Keratinocyte (primary cell): ENCODE results near the gene SETBP1. TPM values are rescaled to one million over a fixed set of nuclear protein-coding genes. Genes with fewer than 3 reads are reported as not detected.
A peak's percentile ranks its signal among the peaks of the same experiment; 100 is the strongest.

Experiments
- DNase-seq: peaks from one replicate; pipeline ENCODE4 v3.0.0-alpha.2; 2011; ENCODE audit warnings: low read depth, missing footprints, low spot score
- FAIRE-seq: peaks from 2 replicates; lab custom pipeline; 2011; peaks lifted over from hg19 to GRCh38; lab: Jason Lieb, UNC
- H2AFZ ChIP-seq: 2 replicates; pipeline ENCODE4 v1.6.0; 2012; ENCODE audit warnings: low read length, control low read depth, inconsistent platforms; ENCODE audit not compliant: control insufficient read depth
- H3K27ac ChIP-seq: 2 replicates; pipeline ENCODE4 v1.5.1; 2011; ENCODE audit warnings: low read length; ENCODE audit not compliant: control insufficient read depth, insufficient read depth
- H3K27me3 ChIP-seq: 3 replicates; pipeline ENCODE4 v1.6.0; 2011; ENCODE audit warnings: low read length; ENCODE audit not compliant: control insufficient read depth, insufficient read depth; ENCODE audit errors: extremely low read depth
- H3K36me3 ChIP-seq, 2 experiments: 2 replicates in 1 of 2; 3 replicates in 1 of 2; pipeline ENCODE4 v1.5.1; 2011; ENCODE audit warnings: low read length in 2 of 2, mild to moderate bottlenecking in 1 of 2; ENCODE audit not compliant: control insufficient read depth in 2 of 2, insufficient read depth in 2 of 2; ENCODE audit errors: extremely low read depth in 1 of 2
- H3K4me1 ChIP-seq: 3 replicates; pipeline ENCODE4 v1.5.1; 2011; ENCODE audit warnings: low read length; ENCODE audit not compliant: control insufficient read depth, insufficient read depth; ENCODE audit errors: extremely low read depth
- H3K4me2 ChIP-seq: 3 replicates; pipeline ENCODE4 v1.6.0; 2011; ENCODE audit warnings: low read depth, low read length; ENCODE audit not compliant: control insufficient read depth, insufficient read depth; ENCODE audit errors: extremely low read depth
- H3K4me3 ChIP-seq, 3 experiments: fragments of 200-600 bp in 1 of 3; sonication (generic) in 1 of 3; 2 replicates in 2 of 3; 3 replicates in 1 of 3; pipeline ENCODE4 v1.5.1; 2011 to 2016; ENCODE audit warnings: low read length in 3 of 3, mild to moderate bottlenecking in 3 of 3, control low read depth in 2 of 3, inconsistent platforms in 1 of 3, low read depth in 1 of 3, mixed read lengths in 1 of 3, mixed run types in 1 of 3, moderate library complexity in 1 of 3; ENCODE audit not compliant: control insufficient read depth in 2 of 3, insufficient read depth in 2 of 3; ENCODE audit errors: extremely low read depth in 1 of 3
- H3K79me2 ChIP-seq: 2 replicates; pipeline ENCODE4 v1.6.0; 2012; ENCODE audit warnings: low read length; ENCODE audit not compliant: control insufficient read depth, insufficient read depth
- H3K9ac ChIP-seq: 3 replicates; pipeline ENCODE4 v1.6.0; 2011; ENCODE audit warnings: low read length; ENCODE audit not compliant: control insufficient read depth, insufficient read depth; ENCODE audit errors: extremely low read depth
- H3K9me1 ChIP-seq: 3 replicates; pipeline ENCODE4 v1.6.0; 2011; ENCODE audit warnings: low read length; ENCODE audit not compliant: control insufficient read depth, insufficient read depth; ENCODE audit errors: extremely low read depth
- H3K9me3 ChIP-seq: 2 replicates; pipeline ENCODE4 v1.5.1; 2012; ENCODE audit warnings: low read depth, low read length; ENCODE audit not compliant: control insufficient read depth
- H4K20me1 ChIP-seq: 3 replicates; pipeline ENCODE4 v1.6.0; 2011; ENCODE audit warnings: low read length; ENCODE audit not compliant: control insufficient read depth, insufficient read depth; ENCODE audit errors: extremely low read depth
- CTCF ChIP-seq, 3 experiments: IDR thresholded peaks in 1 of 3; conservative IDR thresholded peaks in 1 of 3; optimal IDR thresholded peaks in 1 of 3; 2 replicates in 2 of 3; 3 replicates in 1 of 3; pipeline versions ENCODE3 to v1.5.1; 2011; ENCODE audit warnings: low read length in 3 of 3, mild to moderate bottlenecking in 3 of 3, moderate library complexity in 2 of 3, control low read depth in 1 of 3, inconsistent platforms in 1 of 3; ENCODE audit not compliant: insufficient read depth in 2 of 3; ENCODE audit errors: extremely low read depth in 1 of 3
- EZH2 ChIP-seq: IDR thresholded peaks from one replicate; pipeline ENCODE4 v1.6.1; 2012; ENCODE audit warnings: inconsistent platforms, mild to moderate bottlenecking, low read length, moderate library complexity
- dilution Hi-C: fragments of 300-500 bp; cut with MboI; formaldehyde crosslinking; loops from one replicate; pipeline ENCODE4 v1.7.0; 2020; ENCODE audit warnings: low sequenced_read_pairs; ENCODE audit not compliant: extremely low pct_ligation_motif_present
- polyA plus RNA-seq, 5 experiments: library from polyadenylated mRNA; depleted of rRNA in 3 of 5; stranded (reverse) in 3 of 5; stranded (forward) in 1 of 5; unstranded in 1 of 5; fragments of >200 nt; gene quantifications; 1 replicate in 1 of 5; 2 replicates in 3 of 5; 3 replicates in 1 of 5; pipeline versions ENCODE4 v1.2.1 to v1.2.3, GENCODE V29; 2011 to 2012; ENCODE audit warnings: missing spikeins in 2 of 5, low read depth in 1 of 5, low replicate concordance in 1 of 5

Gene SETBP1
- polyA plus RNA-seq, 1 donor (not counting 4 experiments of a cell fraction or from before 2014, with no cell fraction given): 3.3 TPM

GRCh38 chr18:44651478-44651877, 29.2 kb upstream of the SETBP1 start:
- no peaks in the 10 kb centered on the region for H3K9me1 ChIP-seq
- H3K36me3 ChIP-seq: no peaks in the 10 kb centered on the region
- peaks cover 24% of the 10 kb centered on the region for H3K4me1 ChIP-seq
- no peaks in the 10 kb centered on the region for H3K79me2 ChIP-seq
- DNase-seq: peak; percentile 53
- no peak overlapping the region for H3K9ac ChIP-seq
- peak overlapping the region; percentile 48 for H3K27ac ChIP-seq
- H3K4me2 ChIP-seq: peak overlapping the region; percentile 40
- peak; percentile 94 for FAIRE-seq
- H3K4me3 ChIP-seq: no peak overlapping the region
- dilution Hi-C loops: no loop called here
- H3K27me3 ChIP-seq: no peaks in the 10 kb centered on the region
- H4K20me1 ChIP-seq: no peaks in the 10 kb centered on the region
- no peaks in the 10 kb centered on the region for H3K9me3 ChIP-seq
- no peak overlapping the region for H2AFZ ChIP-seq
- TF ChIP-seq CTCF (optimal IDR thresholded peaks at IDR 0.05 in 1 of 3, IDR thresholded peaks at IDR 0.05 in 1 of 3, conservative IDR thresholded peaks at IDR 0.05 in 1 of 3; ENCODE audit: extremely low read depth in 1 of 3, insufficient read depth in 2 of 3, low read length in 3 of 3) (no peak), EZH2 (no peak)

- Histone ChIP-seq H3K4me3 (no peak overlapping the region), H3K4me2 (peak overlapping the region; percentile 40), H3K27me3 (no peaks in the 10 kb centered on the region), H3K27ac (peak overlapping the region; percentile 48), H3K9me3 (no peaks in the 10 kb centered on the region), H3K79me2 (no peaks in the 10 kb centered on the region), H3K9me1 (no peaks in the 10 kb centered on the region), H4K20me1 (no peaks in the 10 kb centered on the region), H3K4me1 (peaks cover 24% of the 10 kb centered on the region), H2AFZ (no peak overlapping the region), H3K9ac (no peak overlapping the region), H3K36me3 (no peaks in the 10 kb centered on the region)
- TF ChIP-seq EZH2: no peak
- TF ChIP-seq CTCF (optimal IDR thresholded peaks at IDR 0.05 in 1 of 3, IDR thresholded peaks at IDR 0.05 in 1 of 3, conservative IDR thresholded peaks at IDR 0.05 in 1 of 3; ENCODE audit: extremely low read depth in 1 of 3, insufficient read depth in 2 of 3, low read length in 3 of 3): no peak
- dilution Hi-C loops: no loop called here
- DNase-seq (no peak), FAIRE-seq (no peak)
Measured at GRCh38 chr18:44651918-44652572, 28.6 kb upstream of the SETBP1 start.
